Liver (tissue), 3 donors: ENCODE measurements around the gene ETV6.

Source experiments
- CTCF ChIP-seq: fragments of 150-350 bp; IDR thresholded peaks from 2 replicates; pipeline ENCODE4 v1.5.1; 2017; ENCODE audit warnings: improper control_type of control experiment, low read depth, low read length; ENCODE audit not compliant: missing input control
- EGR1 ChIP-seq, 2 donors: IDR thresholded peaks; 2 replicates each; pipeline ENCODE4 v1.6.1; 2016 to 2018; ENCODE audit warnings: antibody characterized with exemption in 2 of 2, low read depth in 2 of 2
- FOXA1 ChIP-seq: IDR thresholded peaks from 2 replicates; pipeline ENCODE4 v1.6.1; 2016; ENCODE audit warnings: antibody characterized with exemption
- FOXA2 ChIP-seq: IDR thresholded peaks from 2 replicates; pipeline ENCODE4 v1.6.1; 2016; ENCODE audit warnings: antibody characterized with exemption
- GABPA ChIP-seq, 2 donors: IDR thresholded peaks in 1 of 2; conservative IDR thresholded peaks in 1 of 2; 2 replicates each; pipeline ENCODE4 v1.6.1; 2016; ENCODE audit warnings: antibody characterized with exemption in 2 of 2, mild to moderate bottlenecking in 1 of 2, moderate library complexity in 1 of 2
- HNF4A ChIP-seq, 2 donors: conservative IDR thresholded peaks; 2 replicates each; pipeline ENCODE4 v1.6.1; 2016; ENCODE audit warnings: antibody characterized with exemption in 2 of 2, mild to moderate bottlenecking in 2 of 2
- MAX ChIP-seq: IDR thresholded peaks from 2 replicates; pipeline ENCODE4 v1.6.1; 2016; ENCODE audit warnings: antibody characterized with exemption
- RAD21 ChIP-seq, 2 donors: IDR thresholded peaks; 2 replicates each; pipeline ENCODE4 v1.6.1; 2016; ENCODE audit warnings: antibody characterized with exemption in 2 of 2, mild to moderate bottlenecking in 2 of 2
- REST ChIP-seq: IDR thresholded peaks from 2 replicates; pipeline ENCODE4 v1.6.1; 2016; ENCODE audit warnings: antibody characterized with exemption, mild to moderate bottlenecking
- SP1 ChIP-seq: IDR thresholded peaks from 2 replicates; pipeline ENCODE4 v1.6.1; 2018; ENCODE audit warnings: antibody characterized with exemption, mild to moderate bottlenecking
- TAF1 ChIP-seq: conservative IDR thresholded peaks from 2 replicates; pipeline ENCODE4 v1.6.1; 2016; ENCODE audit warnings: antibody characterized with exemption, mild to moderate bottlenecking
- YY1 ChIP-seq: IDR thresholded peaks from 2 replicates; pipeline ENCODE4 v1.6.1; 2016; ENCODE audit warnings: antibody characterized with exemption, mild to moderate bottlenecking
- ZBTB33 ChIP-seq: IDR thresholded peaks from 2 replicates; pipeline ENCODE4 v1.6.1; 2016; ENCODE audit warnings: antibody characterized with exemption
- donor health status: healthy.
- donor health status: healthy.

- TF ChIP-seq CTCF = no peak
- TF ChIP-seq RAD21 (IDR thresholded peaks at IDR 0.05) = no peak
- TF ChIP-seq GABPA (IDR thresholded peaks at IDR 0.05 in 1 of 2, conservative IDR thresholded peaks at IDR 0.05 in 1 of 2) = no peak
- TF ChIP-seq REST = no peak
- no peak for TF ChIP-seq TAF1
- no peak for TF ChIP-seq EGR1 (IDR thresholded peaks at IDR 0.05; ENCODE audit: low read depth in 2 of 2)
- TF ChIP-seq YY1 = no peak
- no peak for TF ChIP-seq FOXA1
- no peak for TF ChIP-seq MAX
- TF ChIP-seq ZBTB33 = no peak
- TF ChIP-seq FOXA2 = no peak
- no peak for TF ChIP-seq SP1
- no peak for TF ChIP-seq HNF4A (conservative IDR thresholded peaks at IDR 0.05)
Observed at GRCh38 chr12:11884706-11885105, 235.2 kb downstream of the ETV6 start.
